Mesodermal cell (in vitro differentiated cells): ENCODE measurements around the gene NRP2.

Source experiments
- H3K27ac ChIP-seq: 2 replicates; pipeline ENCODE4 v1.7.0; 2013; ENCODE audit warnings: mild to moderate bottlenecking, low read depth, low read length, moderate library complexity; ENCODE audit not compliant: severe bottlenecking
- H3K36me3 ChIP-seq: 2 replicates; pipeline ENCODE4 v1.7.1; 2013; ENCODE audit warnings: mild to moderate bottlenecking, low read length, moderate library complexity; ENCODE audit not compliant: control insufficient read depth, insufficient read depth
- H3K4me1 ChIP-seq: one replicate; pipeline ENCODE4 v1.7.1; 2013; ENCODE audit warnings: mild to moderate bottlenecking, low read length; ENCODE audit not compliant: insufficient read depth, control insufficient read depth, poor library complexity, severe bottlenecking
- H3K4me3 ChIP-seq: 2 replicates; pipeline ENCODE4 v1.7.0; 2013; ENCODE audit warnings: low read length, control low read depth, mild to moderate bottlenecking; ENCODE audit not compliant: insufficient read depth, poor library complexity, severe bottlenecking; ENCODE audit errors: extremely low read depth
- H3K9me3 ChIP-seq: 2 replicates; pipeline ENCODE4 v1.7.1; 2013; ENCODE audit warnings: mild to moderate bottlenecking, low read length, moderate library complexity; ENCODE audit not compliant: control insufficient read depth
- WGBS, 2 experiments: methylation state at CpG; one replicate each; pipeline ENCODE4 v1.1.5; 2013; ENCODE audit warnings: missing lambda C conversion rate in 2 of 2; ENCODE audit not compliant: insufficient coverage in 2 of 2; 5-methylcytosine and 5-hydroxymethylcytosine counted together

The NRP2 gene

DNA sequence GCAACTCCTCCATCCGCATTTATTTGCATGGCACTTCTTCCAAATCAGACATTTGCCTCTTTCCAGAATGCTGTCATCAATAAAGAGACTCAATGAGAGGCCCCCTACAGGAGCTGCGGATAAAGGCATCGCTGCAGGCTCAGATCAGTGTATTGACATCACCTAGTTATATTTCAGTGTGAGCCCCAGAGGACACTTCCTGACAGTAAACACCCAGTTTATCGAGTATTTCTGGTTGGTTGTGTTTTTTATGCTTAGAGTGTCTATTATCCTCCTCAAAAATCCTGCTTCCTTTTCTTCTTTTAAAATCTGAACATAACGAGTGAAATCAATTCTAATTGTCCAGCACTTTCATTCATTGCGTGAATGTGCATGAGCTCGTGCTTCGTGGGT lies 38.8 kb downstream of the NRP2 start:
- Histone ChIP-seq H3K27ac (peak overlapping the region; percentile 75), H3K36me3 (peaks cover 86% of the 10 kb centered on the region), H3K9me3 (no peaks in the 10 kb centered on the region), H3K4me3 (no peak overlapping the region), H3K4me1 (peaks cover 50% of the 10 kb centered on the region)
- WGBS, 2 experiments = 79 to 85% methylated on average over 5 to 6 of the region's 8 CpGs

DNA sequence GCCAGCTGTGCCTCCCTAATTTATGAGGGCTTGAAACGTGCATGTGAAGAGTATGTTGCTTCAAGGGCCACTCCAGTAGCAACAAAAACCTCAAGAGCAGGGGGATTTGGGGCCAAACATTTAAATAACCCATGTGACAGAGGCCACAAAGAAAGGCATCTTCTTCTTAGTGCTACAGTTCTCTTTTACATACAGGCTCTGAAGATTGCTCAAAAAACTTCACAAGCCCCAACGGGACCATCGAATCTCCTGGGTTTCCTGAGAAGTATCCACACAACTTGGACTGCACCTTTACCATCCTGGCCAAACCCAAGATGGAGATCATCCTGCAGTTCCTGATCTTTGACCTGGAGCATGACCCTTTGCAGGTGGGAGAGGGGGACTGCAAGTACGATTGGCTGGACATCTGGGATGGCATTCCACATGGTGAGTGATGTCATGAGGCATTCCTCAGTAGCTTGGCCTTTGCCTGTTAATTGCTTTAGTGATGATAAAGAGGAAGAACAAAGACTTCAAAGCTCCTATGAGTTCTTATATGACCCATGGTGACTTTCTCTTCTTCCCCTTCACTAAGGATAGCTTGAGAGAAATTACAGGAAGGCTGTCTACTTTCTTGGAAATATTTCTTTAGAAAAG lies 40.1 kb downstream of the NRP2 start:
- Histone ChIP-seq H3K9me3 (no peaks in the 10 kb centered on the region), H3K4me1 (peaks cover 42% of the 10 kb centered on the region), H3K36me3 (peaks cover 88% of the 10 kb centered on the region), H3K27ac (peak overlapping the region; percentile 75), H3K4me3 (no peak overlapping the region)
- 74 to 83% methylated on average over 3 to 4 of the region's 4 CpGs for WGBS, 2 experiments

DNA sequence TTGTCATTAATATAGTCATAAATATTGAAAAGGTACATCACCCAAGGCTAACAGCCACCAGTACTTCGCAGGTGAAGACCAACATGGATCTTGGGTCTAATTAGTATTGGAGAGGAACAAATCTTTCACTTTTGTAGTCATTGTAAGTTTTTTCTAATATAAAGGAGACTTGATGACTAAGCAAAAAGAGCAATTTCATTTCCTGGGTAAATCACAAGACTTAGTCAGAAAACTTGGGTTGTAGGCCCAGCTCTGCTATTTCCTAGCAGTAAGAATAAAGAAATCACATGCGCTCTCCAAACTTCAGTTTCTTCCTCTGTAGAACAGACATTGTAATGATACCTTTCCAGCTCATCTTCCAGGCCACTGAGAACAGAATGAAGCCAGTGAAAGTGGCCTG lies 40.9 kb downstream of the NRP2 start:
- WGBS, 2 experiments = 100% methylated on average over 1 of the region's 2 CpGs
- Histone ChIP-seq H3K27ac (no peak overlapping the region), H3K36me3 (peaks cover 88% of the 10 kb centered on the region), H3K4me3 (no peak overlapping the region), H3K9me3 (no peaks in the 10 kb centered on the region), H3K4me1 (peaks cover 39% of the 10 kb centered on the region)

DNA sequence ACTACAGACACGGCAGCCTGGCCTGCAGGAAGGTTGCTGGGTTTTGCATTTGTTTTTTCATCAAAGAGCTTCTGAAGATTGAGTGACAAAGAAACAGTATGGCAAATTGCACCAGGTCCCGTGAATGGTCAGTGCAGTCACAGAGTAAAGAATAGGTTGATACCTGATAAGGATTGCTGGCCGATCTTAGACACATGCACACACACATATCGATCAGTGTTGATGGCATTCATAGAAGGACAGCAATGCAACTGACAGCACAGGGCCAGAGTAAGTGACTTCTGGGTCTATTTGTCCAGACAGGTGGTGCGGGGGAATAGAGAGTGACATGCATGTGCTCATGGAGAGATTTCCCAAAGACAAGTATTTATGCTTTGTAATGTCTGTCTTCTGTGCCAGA lies 42.8 kb downstream of the NRP2 start:
- 92 to 100% methylated on average over 2 to 4 of the region's 5 CpGs for WGBS, 2 experiments
- H3K36me3 ChIP-seq = peaks cover 99% of the 10 kb centered on the region

GRCh38 chr2:205726506-205726905 lies 44.2 kb downstream of the NRP2 start:
- 90 to 95% methylated on average over 4 of the region's 4 CpGs for WGBS, 2 experiments
- Histone ChIP-seq H3K9me3 (no peaks in the 10 kb centered on the region), H3K36me3 (peaks cover 95% of the 10 kb centered on the region), H3K4me3 (no peak overlapping the region), H3K4me1 (peaks cover 17% of the 10 kb centered on the region), H3K27ac (no peak overlapping the region)

More for the DNA sequence above, 42.8 kb downstream of the NRP2 start:
- no peaks in the 10 kb centered on the region for H3K9me3 ChIP-seq
- no peak overlapping the region for H3K27ac ChIP-seq
- no peak overlapping the region for H3K4me3 ChIP-seq
- peaks cover 25% of the 10 kb centered on the region for H3K4me1 ChIP-seq

GRCh38 chr2:205727174-205727573 lies 44.9 kb downstream of the NRP2 start:
- Histone ChIP-seq H3K36me3 (peaks cover 96% of the 10 kb centered on the region), H3K4me1 (peaks cover 10% of the 10 kb centered on the region), H3K9me3 (no peaks in the 10 kb centered on the region), H3K4me3 (no peak overlapping the region), H3K27ac (no peak overlapping the region)
- WGBS, 2 experiments = 70 to 75% methylated on average over 1 of the region's 2 CpGs

GRCh38 chr2:205728366-205728765 lies 46.1 kb downstream of the NRP2 start:
- Histone ChIP-seq H3K9me3 (no peaks in the 10 kb centered on the region), H3K27ac (no peak overlapping the region), H3K4me3 (no peak overlapping the region), H3K36me3 (peaks cover 95% of the 10 kb centered on the region), H3K4me1 (peaks cover 8% of the 10 kb centered on the region)
- 85 to 93% methylated on average over 2 to 3 of the region's 7 CpGs for WGBS, 2 experiments

DNA sequence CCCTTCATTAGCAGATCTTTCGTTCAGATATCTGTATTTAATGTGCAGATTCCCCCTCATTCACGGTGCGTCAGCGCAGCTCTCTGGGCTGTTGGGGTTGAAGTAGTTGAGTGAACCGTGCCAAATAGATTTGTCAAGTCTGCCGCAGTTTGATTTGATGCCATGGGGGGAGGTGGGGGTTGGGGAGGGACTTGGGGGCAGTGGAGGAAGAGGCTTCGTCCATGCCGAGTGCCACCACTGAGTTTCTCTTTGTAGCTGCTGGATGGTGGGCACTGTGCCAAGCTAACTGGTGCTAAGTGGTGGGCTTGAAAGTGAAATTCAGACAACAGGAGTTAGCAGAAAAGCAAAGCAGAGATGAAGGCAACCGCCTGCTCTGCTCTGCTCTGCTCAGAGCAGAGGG lies 47.9 kb downstream of the NRP2 start:
- Histone ChIP-seq H3K36me3 (peaks cover 87% of the 10 kb centered on the region), H3K4me3 (no peak overlapping the region), H3K4me1 (peaks cover 24% of the 10 kb centered on the region), H3K27ac (peak overlapping the region; percentile 57), H3K9me3 (no peaks in the 10 kb centered on the region)
- WGBS, 2 experiments = 94 to 96% methylated on average over 5 to 6 of the region's 9 CpGs

DNA sequence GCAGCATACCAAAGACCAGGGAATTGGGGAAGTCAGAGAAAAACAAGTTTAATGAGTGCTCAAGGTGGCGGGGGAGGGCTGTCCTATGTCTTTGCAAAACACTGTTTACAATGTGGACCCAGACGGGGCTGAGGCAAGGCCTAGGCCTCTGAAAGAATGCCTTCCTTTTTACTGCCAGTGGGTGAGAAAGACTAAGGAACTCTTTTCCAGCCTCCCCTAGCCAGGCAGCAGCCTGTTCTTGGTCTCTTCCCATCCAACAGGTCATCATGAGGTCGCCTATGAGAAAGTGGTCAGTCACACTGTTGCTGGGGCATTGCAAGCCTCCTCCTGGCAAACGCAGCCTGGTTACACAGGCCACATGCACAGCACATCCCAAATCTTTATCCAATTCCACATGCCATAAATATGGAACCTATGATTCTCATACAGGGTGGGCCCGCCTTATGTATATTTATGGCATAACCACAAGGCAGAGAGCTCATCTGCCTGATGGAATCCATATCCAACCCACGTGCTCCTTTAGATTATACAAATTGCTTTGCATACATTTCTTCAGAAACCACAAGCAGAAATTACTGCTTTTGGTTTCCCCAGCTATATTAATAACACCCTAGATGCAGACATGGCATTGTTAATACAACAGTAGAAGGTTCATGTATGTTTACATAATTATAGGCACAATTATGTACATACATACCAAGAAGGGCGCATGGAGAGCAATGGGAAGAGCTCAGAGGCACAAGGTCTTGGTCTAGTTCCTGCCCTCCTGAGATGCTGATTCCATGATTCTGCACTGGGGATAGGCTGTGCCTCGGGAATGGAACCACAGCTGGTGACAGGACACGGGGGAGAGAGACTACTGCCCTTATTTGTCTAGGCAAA lies 48.6 kb downstream of the NRP2 start:
- H3K4me1 ChIP-seq = peaks cover 24% of the 10 kb centered on the region
- peaks cover 87% of the 10 kb centered on the region for H3K36me3 ChIP-seq
- no peaks in the 10 kb centered on the region for H3K9me3 ChIP-seq
- no peak overlapping the region for H3K4me3 ChIP-seq
- 74 to 91% methylated on average over 7 to 9 of the region's 9 CpGs for WGBS, 2 experiments
- H3K27ac ChIP-seq = peak overlapping the region; percentile 57

DNA sequence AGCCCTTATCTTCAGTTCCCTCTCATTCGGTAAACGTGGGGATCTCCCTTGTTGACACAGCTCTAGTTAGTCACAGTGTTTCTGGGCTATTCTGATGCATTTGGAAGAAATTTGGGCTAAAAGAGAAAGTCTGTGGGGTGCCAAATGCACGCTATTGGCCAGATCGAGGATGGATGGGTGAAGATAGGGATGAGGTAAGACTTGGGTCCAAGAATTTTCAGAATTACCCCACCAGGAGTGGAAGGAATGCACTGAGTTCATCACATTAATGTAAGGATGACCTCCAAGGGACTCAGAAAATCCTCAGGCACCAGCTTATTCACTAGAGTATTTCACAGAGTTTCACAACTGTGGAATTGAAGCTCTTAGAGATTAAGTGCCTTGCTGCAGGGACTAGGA lies 49.3 kb downstream of the NRP2 start:
- peaks cover 84% of the 10 kb centered on the region for H3K36me3 ChIP-seq
- H3K9me3 ChIP-seq = no peaks in the 10 kb centered on the region
- no peak overlapping the region for H3K27ac ChIP-seq
- 89 to 92% methylated on average over 2 to 4 of the region's 4 CpGs for WGBS, 2 experiments
- peaks cover 24% of the 10 kb centered on the region for H3K4me1 ChIP-seq
- H3K4me3 ChIP-seq = no peak overlapping the region

GRCh38 chr2:205732314-205732713 lies 50.0 kb downstream of the NRP2 start:
- Histone ChIP-seq H3K36me3 (peaks cover 84% of the 10 kb centered on the region), H3K4me1 (peaks cover 24% of the 10 kb centered on the region), H3K9me3 (no peaks in the 10 kb centered on the region), H3K27ac (no peak overlapping the region), H3K4me3 (no peak overlapping the region)
- 96 to 97% methylated on average over 7 to 9 of the region's 9 CpGs for WGBS, 2 experiments
